ENCODE measurements around the gene MAOA. TPM values are rescaled to one million over a fixed set of nuclear protein-coding genes. Genes with fewer than 3 reads are reported as not detected.

Gene MAOA
- total and polyA plus RNA-seq, 2 donors (not counting 1 experiment from before 2014, with no cell fraction given) = 0.05 TPM; not detected in 1

Other genes starting within 250 kb of the MAOA start
- not detected in 2 replicates for gene MAOB, start 226.2 kb downstream of the MAOA start, total RNA-seq
- not detected in 2 replicates for gene MAOB, start 226.2 kb downstream of the MAOA start, polyA plus RNA-seq